NCI-H2029 treated with DMSO at 0.1 percent for 48 hours (cell line): ENCODE measurements around the gene CHST4.
"Not testable (repeated sequence)": the region's sequence is repeated elsewhere in the genome, so short reads cannot be mapped to it uniquely, and the experiment has no call there.

Source experiments
- DNase-seq: peaks from one replicate; lab custom pipeline; 2025; lab: John Stamatoyannopoulos, UW

CHST4 gene

DNA sequence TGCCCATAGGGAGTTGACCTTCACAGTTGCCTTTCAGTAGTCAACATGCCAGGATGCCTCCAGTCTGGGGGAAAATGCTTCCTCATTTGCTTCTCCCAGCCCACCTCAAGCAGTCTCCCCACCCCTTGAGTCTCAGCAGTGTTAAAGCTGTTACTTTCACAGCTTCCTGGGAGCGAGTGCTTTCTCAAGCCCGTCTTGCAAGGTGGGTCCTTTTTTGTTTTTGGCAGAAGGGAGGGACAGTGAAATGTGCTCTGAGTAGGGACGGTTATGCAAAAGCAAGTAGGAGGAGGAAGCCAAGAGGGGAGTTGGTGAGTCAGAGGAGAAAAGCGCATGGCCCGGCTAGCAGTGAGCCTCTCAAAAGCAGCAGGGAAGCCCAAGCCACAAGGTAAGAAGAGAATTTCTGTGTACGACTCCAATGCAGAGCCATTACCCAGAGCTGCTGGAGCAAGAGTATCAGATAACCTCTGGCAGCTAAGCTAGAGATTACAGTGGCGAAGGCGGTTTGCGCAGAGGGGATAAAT lies at the start of gene CHST4:
TSS of gene CHST4 (plus strand) at position 316 of the 521 bp plus-strand sequence. CDS start 10,252 bp downstream, outside the sequence.
- DNase-seq, result no peak

DNA sequence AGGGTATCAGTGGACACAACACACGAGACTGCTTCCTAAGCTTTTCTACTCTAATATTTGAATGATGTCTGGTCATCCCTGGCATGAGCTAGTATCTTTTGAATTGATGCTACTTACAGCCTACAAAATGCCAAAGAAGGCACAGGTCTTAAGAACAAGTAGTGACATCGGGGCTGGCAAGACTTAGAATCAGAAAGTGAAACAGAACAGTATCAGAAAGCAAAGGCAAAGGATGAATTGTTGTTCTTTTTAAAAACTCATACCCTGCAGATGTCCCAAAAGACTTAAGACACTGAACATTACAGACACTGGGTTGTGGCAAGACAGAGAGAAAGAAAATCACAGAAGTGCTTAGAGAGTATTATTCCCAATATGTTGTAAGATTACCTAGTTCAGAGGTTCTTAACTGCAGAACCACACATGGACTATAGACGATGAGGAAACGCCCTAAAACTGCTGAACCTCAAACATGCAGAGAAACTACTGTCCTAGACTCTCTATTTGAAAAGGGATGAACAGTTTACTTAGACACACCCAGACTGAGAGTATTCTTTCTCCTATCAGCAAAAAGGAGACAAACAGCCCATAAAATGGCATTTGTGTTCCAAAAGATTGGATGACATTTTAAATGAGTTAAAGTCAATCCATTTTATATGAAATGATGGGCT lies 49.6 kb upstream of the CHST4 start:
- no peak for DNase-seq

DNA sequence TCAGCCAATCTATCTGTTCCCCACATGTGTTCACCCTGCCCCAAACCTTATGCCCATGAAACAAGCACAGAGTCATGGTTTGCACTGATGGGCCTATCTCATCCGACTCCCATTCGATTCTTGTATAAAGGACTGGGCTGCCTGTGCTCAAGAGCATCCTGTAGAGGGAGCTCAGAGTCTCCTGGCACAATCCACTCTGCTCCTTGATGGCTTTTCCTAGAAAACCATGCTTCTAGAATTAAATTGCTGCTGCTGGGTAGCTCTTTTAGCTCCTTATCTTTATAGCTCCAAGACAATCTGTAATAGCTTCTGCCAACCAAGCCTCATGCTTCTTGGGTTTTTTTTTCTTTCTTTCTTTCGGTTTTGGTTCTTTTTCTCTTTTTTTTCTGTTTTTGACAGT lies 46.8 kb upstream of the CHST4 start:
- DNase-seq, result no peak

DNA sequence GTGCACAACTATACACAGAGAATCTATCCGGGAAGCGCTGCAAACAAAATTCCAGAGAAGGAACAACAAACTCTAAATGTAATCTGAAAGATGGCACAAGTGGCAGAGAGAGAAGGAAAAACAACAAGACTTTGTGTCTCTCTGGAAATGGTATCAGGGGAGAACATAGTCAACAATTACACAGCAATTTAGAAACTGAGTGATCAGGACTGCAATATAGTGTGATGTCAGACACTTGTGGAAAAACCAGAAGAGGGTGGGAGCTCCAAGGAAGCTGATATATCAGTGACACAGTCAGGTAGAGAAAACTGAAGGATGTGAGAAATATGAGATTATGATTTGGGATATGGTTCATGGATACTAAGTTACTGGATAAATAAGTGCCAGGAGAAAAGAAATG lies 45.3 kb upstream of the CHST4 start:
- no peak for DNase-seq

DNA sequence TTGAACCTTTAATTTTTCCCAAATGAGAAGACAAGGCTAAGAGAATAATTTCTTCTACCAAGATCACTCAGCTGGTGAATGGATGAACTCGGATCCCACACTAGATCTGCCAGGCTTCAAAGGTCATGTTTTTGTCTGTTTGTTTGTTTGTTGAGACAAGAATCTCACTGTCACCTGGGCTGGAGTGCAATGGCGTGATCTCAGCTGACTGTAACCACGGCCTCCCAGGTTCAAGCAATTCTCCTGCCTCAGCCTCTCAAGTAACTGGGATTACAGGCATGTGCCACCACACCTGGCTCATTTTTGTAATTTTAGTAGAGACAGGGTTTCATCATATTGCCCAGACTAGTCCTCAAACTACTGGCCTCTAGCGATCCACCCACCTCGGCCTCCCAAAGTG lies 43.7 kb upstream of the CHST4 start:
- DNase-seq, result no peak

DNA sequence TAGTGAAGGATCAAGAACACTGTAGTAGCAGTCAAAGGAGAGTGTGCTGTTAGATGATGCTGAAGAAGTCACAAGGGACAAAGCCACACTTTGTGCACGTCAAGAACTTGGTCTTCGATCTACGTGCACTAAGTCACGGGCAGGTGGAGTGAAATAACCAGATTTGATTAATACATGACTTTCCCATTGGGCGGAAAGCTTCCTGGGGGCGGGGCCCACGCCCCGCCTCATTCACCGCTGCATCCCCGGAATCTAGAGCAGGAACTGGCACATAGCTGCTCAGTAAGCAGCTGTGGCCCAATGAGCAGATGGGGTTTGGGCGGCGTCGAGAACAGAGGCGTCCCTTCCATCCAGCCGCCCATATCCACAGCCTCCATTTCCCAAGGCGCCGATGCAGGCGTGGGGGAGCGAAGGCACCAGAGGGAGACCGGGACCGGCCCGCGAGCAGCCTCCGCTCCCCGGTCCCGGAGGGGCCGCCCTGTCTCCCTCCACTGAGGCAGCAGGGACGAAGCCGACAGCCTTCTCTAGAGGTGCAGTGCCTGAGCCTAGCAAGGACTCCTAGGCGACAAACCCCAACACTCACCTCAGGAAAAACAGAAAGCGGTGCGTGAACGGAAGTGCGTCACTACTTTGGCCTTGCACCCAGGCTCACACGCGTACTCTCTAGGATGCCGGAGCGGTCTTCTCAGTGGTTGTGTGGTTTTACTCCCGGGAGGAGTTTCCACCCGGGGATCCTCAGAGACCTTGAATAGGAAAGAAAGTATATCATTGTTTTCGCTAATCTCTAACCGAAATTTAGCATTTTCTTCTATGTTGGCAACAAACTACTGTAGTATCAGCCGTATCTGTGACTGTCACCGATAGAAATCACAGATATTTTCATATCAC lies 42.0 kb upstream of the CHST4 start:
- DNase-seq, result peak; percentile 68

DNA sequence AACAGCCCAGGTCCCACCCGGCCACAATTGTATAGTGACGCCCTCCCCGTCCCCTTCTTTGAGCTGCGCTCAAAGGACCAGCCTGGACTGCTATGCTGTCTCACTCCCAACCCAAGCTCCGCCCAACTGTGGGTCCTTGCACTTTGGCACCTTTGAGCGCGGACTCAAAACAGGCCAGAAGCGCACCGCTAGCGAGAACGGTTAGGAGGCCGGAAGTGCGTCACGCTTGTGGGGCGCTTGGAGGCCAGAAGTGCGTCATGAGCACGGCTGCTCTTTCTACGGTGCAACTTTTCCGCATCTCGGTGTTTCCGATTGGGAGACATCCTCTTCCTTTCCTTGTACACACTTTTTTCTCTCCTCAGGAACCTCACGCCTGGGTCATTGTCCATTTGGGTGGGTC lies 37.1 kb upstream of the CHST4 start, which contains the start of gene ZNF19:
TSS of gene ZNF19 (minus strand) at position 203 of the 400 bp plus-strand sequence. CDS start 7,210 bp downstream, outside the sequence.
- DNase-seq, result no peak

DNA sequence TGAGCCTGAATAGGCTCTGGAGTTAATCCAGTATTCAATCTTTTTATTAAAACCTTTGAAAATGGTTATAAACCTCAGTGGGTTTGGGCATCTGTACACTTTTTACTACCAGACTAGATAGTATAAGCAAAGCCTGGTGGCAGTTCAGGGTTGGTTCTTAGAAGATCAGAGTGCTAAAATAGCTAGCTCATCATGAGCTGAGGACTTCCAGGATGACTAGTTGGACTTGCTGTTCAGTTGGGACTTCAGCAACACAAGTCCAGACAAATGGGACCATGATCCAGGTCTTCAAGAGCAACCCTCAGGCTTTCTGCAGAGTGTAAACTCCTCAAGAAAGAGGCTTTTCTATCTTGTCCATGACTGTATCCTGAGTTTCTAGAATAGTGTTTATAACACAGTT lies 35.9 kb upstream of the CHST4 start:
- no peak for DNase-seq

DNA sequence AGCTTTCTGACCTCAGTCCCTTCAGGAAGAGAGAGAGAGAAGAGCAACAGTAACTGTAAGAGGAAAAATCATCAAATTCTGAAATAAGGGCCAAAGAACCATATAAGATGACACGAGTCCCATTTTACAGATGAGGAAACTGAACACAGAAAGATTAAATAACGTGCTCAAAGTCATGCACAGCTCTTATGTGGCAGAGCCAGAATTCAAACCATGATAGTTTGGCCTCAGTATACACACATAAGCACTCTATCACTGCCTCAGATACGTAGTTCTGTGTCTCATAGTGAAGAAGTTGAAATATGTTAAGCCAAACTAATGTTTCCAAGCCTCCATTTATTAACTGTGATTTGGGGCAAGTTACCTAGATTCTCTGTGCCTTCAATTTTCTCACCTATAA lies 35.2 kb upstream of the CHST4 start:
- no peak for DNase-seq

DNA sequence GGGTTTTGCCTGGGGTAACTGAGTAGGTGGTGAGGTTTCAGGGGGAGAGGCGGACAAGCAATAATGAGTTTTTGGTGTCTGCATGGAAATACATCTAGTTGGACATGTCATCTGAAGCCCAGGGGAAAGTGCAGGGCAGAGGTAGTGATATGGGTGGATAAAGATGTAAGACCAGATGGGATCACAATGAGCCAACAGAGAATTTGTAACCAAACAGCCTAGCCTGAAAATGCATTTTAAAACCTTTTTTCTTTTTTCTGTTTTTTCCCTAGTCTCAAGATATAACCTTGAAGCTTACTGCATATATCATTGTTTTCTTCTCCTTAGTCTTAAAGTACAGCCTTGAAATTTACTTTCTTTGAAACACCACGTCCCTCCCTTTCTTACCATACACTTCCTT lies 33.4 kb upstream of the CHST4 start:
- no peak for DNase-seq

DNA sequence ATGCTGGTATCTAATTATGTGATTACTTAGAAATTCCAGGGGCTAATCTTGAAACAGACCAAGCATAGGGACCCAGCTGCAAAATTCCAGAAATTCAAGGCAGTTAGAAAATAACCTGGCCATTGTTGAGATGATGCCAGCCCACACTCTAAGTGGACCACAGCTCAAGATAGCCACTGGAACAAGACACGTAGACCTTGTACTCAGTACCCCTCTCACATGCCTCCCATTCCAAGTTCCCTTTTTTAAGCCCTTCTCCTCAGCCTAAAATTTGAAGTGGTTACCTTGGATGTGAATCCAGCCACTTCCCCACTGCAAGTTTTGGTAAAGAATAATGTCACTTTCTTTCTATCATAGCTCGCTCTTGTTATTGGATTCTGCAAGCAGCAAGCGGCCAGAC lies 33.0 kb upstream of the CHST4 start:
- no peak for DNase-seq

DNA sequence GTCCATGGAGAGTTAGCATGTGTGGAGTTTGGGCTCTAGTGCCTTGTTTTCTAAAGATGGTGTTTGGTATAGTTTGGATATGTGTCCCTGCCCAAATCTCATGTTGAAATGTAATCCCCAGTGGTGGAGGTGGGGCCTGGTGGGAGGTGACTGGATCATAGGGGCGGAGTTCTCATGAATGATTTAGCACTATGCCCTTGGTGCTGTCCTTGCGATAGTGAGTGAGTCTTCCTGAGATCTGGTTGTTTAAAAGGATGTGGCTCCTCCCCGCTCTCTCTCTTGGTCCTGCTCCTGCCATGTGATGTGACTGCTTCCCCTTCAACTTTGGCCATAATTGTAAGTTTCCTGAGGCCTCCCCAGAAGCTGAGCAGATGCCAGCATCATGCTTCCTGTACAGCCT lies 28.2 kb upstream of the CHST4 start:
- DNase-seq, result no peak

DNA sequence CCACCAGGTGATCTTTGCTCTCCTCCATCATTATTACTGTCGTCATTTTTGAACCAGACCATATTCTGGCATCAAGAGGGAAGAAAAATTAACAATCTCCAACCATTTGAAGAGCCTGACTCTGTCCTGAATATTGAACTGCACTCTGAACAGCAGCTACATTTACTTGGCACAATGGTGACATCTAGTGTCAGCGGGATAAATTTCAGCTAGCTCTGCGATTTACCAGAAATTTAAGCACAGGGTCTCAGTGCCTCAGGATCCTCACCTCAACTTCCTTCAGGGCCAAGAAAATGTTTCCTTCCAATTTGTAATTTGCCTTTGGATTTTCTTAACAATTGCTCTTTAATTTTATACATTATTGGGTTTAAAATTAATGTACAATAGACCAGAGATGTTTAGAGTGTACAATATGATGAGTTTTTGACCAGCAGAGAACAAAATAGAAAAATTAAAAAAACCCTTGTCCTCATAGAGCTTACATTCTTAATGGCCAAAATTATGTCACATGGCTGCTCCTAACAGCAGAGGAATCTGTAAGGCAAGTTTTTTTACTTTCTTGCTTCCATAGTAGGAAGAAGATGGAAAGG lies 26.4 kb upstream of the CHST4 start:
- peak; percentile 3 for DNase-seq

DNA sequence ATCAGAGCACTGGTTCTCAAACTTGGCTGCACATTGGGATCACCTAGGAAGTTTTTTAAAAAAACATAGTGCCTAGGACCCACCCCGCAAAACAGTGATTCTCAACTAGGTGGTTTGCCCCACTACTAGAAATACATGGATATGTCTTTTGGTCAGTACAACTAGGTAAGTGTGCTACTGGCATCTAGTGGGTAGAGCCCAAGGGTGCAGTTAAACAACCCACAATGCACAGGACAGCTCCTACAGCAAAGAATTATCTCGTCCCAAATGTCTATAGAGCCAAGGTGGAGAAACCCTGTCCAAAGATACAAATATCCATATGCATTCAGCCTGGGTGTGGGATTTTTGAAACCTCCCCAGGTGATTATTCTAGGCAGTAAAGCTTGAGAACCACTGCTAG lies 25.3 kb upstream of the CHST4 start:
- no peak for DNase-seq

DNA sequence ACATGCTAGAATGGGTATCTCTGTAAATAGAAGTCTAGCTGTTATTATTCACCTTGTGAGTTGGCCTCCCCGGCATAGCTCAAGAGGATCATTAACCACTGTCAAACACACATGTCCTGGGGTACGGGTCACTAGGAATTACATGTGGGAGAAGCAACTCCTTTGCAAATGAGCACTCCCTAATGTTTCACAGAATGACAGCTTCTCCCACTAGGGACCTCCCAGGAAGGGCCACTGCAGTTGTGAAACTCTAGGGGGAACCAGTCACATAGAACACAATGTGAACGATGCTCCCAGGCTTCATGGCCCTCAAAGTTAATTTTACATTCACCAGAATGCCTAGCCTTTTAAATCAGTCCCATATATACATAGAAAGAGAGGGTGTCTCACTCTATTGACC lies 24.7 kb upstream of the CHST4 start:
- no peak for DNase-seq

DNA sequence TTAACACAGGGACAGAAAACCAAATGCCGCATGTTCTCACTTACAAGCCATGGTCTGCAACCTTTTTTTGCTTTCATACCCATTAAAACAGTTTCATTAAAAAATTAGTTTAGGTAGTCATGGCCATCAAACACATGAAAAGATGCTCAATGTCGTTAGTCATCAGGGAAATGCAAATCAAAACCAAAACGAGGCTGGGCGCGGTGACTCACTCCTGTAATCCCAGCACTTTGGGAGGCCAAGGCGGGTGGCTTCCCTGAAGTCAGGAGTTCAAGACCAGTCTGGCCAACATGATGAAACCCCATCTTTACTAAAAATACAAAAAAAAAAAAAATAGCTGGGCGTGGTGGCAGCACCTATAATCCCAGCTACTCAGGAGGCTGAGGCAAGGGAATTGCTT lies 22.2 kb upstream of the CHST4 start:
- not testable (repeated sequence) for DNase-seq

DNA sequence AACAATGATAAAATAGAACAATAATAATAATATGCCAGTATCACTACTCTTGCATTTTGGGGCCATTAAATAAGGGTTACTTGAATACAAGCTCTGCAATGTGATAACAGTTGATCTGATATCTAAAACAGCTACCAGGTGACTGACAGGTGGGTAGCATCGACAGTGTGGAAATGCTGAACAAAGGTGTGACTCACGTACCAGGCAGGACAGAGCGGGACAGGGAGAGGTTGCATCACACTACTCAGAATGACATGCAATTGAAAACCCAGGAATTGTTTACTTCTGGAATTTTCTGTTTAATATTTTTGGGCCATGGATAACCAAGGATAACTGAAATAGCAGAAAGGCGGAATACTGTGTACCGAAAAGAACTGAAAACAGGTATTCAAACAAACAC lies 21.3 kb upstream of the CHST4 start:
- DNase-seq, result no peak

DNA sequence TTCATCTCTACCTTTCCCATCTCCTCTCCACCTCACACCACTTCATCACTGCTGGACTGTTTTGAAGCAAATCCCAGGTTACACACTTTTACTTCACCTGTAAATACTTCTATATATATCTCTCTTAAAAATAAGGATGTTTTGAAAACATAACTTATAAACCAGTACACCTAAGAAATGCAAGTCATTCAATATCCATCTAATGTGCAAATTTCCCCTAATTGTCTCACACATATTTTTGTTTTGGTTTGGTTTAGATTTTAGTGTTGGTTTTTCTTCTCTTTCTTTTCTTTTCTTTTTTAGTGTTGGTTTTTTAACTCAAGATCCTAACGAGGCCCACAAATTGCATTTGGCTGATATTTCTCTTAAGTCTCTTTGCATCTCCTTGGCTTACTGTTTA lies 19.2 kb upstream of the CHST4 start:
- no peak for DNase-seq

DNA sequence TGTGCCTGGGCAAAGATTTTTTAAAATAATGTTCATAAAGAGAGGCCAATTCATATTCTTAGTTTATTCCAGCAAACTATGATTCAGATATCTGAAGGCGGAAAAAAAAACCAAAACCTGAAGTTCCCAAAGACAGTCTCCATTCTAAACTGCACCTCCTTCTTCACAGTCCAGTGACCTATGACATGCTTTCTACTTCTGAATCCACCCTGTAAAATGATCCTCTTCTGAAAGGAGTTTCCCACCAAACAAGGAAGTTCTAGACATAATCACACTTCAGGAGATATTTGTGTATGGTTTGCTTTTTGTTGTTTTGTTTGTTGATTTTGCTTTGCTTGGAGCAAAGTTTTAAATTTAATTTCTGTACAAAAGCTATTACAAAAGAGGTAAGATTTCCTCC lies 12.9 kb upstream of the CHST4 start:
- DNase-seq, result peak; percentile 3

DNA sequence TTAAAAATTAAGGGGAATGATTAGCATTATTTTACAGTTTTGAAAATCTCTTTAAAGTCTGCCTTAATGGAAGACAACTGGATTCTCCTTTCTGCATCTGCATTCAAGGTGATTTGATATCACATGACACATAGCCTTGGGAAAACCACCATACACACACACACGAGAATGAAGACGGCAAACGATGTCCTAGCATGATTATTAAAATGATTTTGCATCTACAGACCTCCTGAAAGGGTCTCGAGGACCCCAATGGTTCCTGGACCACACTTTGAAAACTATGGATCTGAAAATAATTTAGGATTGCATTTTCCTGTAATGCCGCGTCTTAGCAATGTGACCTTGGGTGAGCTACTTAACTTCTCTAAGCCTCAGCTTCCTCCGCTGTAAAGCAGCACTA lies 11.8 kb upstream of the CHST4 start:
- DNase-seq, result no peak

DNA sequence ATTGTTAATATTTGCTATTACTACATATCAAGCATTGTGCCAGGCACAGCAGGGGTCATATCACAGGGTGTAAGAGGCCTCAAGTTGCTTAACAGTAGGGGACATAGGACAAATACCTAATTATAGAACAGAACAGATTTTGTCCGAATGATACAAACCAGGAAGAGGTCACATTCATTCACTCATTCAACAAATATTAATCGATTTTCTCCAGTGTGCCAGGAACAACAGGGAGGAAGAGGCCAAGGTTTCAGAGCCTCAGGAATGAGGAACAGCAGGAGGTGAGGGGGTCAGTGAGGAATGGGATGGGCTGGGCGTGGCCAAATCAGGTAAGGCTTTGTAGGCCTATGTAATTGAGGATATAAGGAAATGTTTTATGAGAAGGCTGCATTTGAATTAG lies 11.2 kb upstream of the CHST4 start:
- no peak for DNase-seq

DNA sequence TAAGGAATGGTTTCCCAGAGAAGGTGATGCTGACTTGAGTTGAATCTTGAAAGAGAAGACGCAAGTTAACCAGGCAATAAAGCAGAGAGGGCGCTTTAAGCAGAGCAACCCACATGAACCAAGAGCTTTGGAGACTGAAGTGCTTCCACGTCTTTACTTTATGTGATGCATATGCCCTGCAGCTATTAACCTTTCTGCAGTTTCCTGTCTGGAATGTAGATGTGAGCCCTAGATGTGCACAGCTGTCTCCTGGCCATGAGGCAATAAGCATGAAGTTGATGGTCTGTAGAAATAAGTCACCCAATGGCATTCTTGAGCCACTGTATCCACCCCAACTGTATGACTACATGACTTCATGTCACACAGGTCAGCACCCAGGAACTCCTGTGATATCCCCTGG lies 5.7 kb upstream of the CHST4 start:
- no peak for DNase-seq
